HG02840 (cell line): ENCODE data around the gene IL4.

Experiments used
- ATAC-seq: cut with Tn5 transposase; IDR thresholded peaks from one replicate; pipeline ENCODE4 v1.9.1; 2021; ENCODE audit warnings: mild to moderate bottlenecking, moderate library complexity, moderate number of reproducible peaks; ENCODE audit not compliant: unreplicated experiment, low FRiP score

Gene IL4

GRCh38 chr5:132669966-132670882 is 3.6 kb upstream of the IL4 start:
- ATAC-seq, result no peak

GRCh38 chr5:132671000-132671399 is 2.8 kb upstream of the IL4 start:
- no peak for ATAC-seq

GRCh38 chr5:132673488-132673887 is 301 bp upstream of the IL4 start:
- ATAC-seq, result no peak

- ATAC-seq, result peak; percentile 72
Measured at GRCh38 chr5:132674671-132675506, 1.1 kb downstream of the IL4 start.

GRCh38 chr5:132675936-132676689 is 2.3 kb downstream of the IL4 start:
- no peak for ATAC-seq

- ATAC-seq, result no peak
Measured at GRCh38 chr5:132677191-132677590, 3.4 kb downstream of the IL4 start.

GRCh38 chr5:132677682-132678400 is 4.1 kb downstream of the IL4 start:
- no peak for ATAC-seq

GRCh38 chr5:132678735-132679134 is 4.9 kb downstream of the IL4 start:
- no peak for ATAC-seq

GRCh38 chr5:132679166-132679565 is 5.4 kb downstream of the IL4 start:
- ATAC-seq, result no peak

- no peak for ATAC-seq
Measured at GRCh38 chr5:132679717-132680380, 6.1 kb downstream of the IL4 start.

- ATAC-seq, result no peak
Measured at GRCh38 chr5:132680780-132681475, 7.1 kb downstream of the IL4 start.

GRCh38 chr5:132681476-132681831 is 7.7 kb downstream of the IL4 start:
- ATAC-seq, result no peak

- ATAC-seq, result no peak
Measured at GRCh38 chr5:132681983-132682382, 8.2 kb downstream of the IL4 start.

- ATAC-seq, result no peak
Measured at GRCh38 chr5:132684491-132684890, 10.7 kb downstream of the IL4 start.

GRCh38 chr5:132684922-132685720 is 11.3 kb downstream of the IL4 start:
- ATAC-seq, result no peak

- no peak for ATAC-seq
Measured at GRCh38 chr5:132686193-132686592, 12.4 kb downstream of the IL4 start.

GRCh38 chr5:132687995-132688394 is 14.2 kb downstream of the IL4 start:
- ATAC-seq, result no peak
